Mesendoderm (in vitro differentiated cells): ENCODE measurements around the gene MEP1B.
A peak's percentile ranks its signal among the peaks of the same experiment; 100 is the strongest.

Experiments used
- DNase-seq: peaks from one replicate; pipeline ENCODE4 v3.0.0; 2013
- H2AK5ac ChIP-seq: 2 replicates; pipeline ENCODE4 v1.6.1; 2013; ENCODE audit warnings: low read length, inconsistent platforms
- H2BK120ac ChIP-seq: 2 replicates; pipeline ENCODE4 v1.6.1; 2013; ENCODE audit warnings: low read depth, mild to moderate bottlenecking, low read length, moderate library complexity, mixed read lengths
- H2BK15ac ChIP-seq: replicated peaks from 2 replicates; pipeline ENCODE4 v1.6.1; 2013; ENCODE audit warnings: low read depth, mild to moderate bottlenecking, moderate library complexity
- H2BK5ac ChIP-seq: 2 replicates; pipeline ENCODE4 v1.6.1; 2013; ENCODE audit warnings: low read length, inconsistent platforms
- H3K18ac ChIP-seq: 2 replicates; pipeline ENCODE4 v1.6.1; 2013; ENCODE audit warnings: mild to moderate bottlenecking, low read length, mixed read lengths
- H3K23ac ChIP-seq: one replicate; pipeline ENCODE4 v1.6.1; 2013; ENCODE audit warnings: low read length
- H3K27ac ChIP-seq: 2 replicates; pipeline ENCODE4 v1.5.1; 2013; ENCODE audit warnings: low read depth, mild to moderate bottlenecking, inconsistent platforms, low read length, moderate library complexity
- H3K27me3 ChIP-seq: 2 replicates; pipeline ENCODE4 v1.6.1; 2013; ENCODE audit warnings: low read length, control low read depth, mild to moderate bottlenecking, inconsistent platforms; ENCODE audit not compliant: insufficient read depth, poor library complexity
- H3K36me3 ChIP-seq: 2 replicates; pipeline ENCODE4 v1.6.1; 2013; ENCODE audit warnings: low read length, inconsistent platforms; ENCODE audit not compliant: control insufficient read depth, insufficient read depth
- H3K4ac ChIP-seq: one replicate; pipeline ENCODE4 v1.6.1; 2013; ENCODE audit warnings: low read depth, mild to moderate bottlenecking, low read length, moderate library complexity
- H3K4me1 ChIP-seq: 2 replicates; pipeline ENCODE4 v1.6.1; 2013; ENCODE audit warnings: low read depth, low read length, inconsistent platforms; ENCODE audit not compliant: control insufficient read depth
- H3K4me2 ChIP-seq: 2 replicates; pipeline ENCODE4 v1.6.1; 2013; ENCODE audit warnings: low read length
- H3K4me3 ChIP-seq: 2 replicates; pipeline ENCODE4 v1.5.1; 2013; ENCODE audit warnings: mild to moderate bottlenecking, low read length
- H3K56ac ChIP-seq: one replicate; pipeline ENCODE4 v1.6.1; 2013; ENCODE audit warnings: low read length
- H3K79me1 ChIP-seq: 2 replicates; pipeline ENCODE4 v1.6.1; 2013; ENCODE audit warnings: low read length, inconsistent platforms
- H3K79me2 ChIP-seq: 2 replicates; pipeline ENCODE4 v1.6.1; 2013; ENCODE audit warnings: mild to moderate bottlenecking, low read length; ENCODE audit not compliant: control insufficient read depth, insufficient read depth
- H3K9ac ChIP-seq: 2 replicates; pipeline ENCODE4 v1.6.1; 2013; ENCODE audit warnings: low read length, inconsistent platforms
- H4K5ac ChIP-seq: one replicate; pipeline ENCODE4 v1.6.1; 2013; ENCODE audit warnings: low read length
- H4K8ac ChIP-seq: one replicate; pipeline ENCODE4 v1.6.1; 2013; ENCODE audit warnings: low read depth, mild to moderate bottlenecking, control low read depth, low read length, moderate library complexity
- WGBS: extraction: QIAGEN DNeasy Blood & Tissue Kit; methylation state at CpG from one replicate; pipeline ENCODE4 v1.1.7; 2013; ENCODE audit warnings: low lambda C conversion rate, missing lambda C conversion rate; ENCODE audit not compliant: insufficient coverage; ENCODE audit errors: extremely low coverage; 5-methylcytosine and 5-hydroxymethylcytosine counted together

The MEP1B gene

DNA sequence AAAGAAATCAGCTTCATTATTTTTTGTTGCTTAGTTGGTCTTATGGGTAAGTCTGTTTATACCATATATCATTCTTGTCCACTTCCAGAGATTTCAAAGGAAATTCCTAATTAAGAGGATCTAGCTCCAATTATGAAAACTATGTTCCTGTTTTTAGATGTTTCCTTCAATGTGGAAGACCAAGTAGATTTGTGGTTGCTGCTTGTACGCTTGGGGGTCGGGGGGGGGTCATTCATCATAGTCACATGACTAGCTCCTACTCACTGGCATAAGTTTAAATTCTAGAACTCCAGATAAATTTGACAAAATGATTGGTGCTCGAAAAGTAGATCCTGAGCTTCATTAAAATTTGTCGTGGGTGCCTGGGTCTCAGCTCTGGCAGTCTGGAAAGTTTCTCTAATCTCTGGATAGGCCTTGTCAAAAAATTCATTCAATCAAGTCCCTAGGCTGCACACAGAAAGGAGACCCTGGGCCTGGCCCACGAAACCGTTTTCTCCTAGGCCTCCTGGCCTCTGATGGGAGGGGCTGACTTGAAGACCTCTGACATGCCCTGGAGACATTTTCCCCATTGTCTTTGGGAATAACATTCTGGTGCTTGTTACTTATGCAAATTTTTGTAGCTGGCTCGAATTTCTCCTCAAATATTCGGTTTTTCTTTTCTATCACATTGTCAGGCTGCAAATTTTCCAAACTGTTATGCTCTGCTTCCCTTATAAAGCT is 62.5 kb downstream of the MEP1B start:
- WGBS = no CpG with 5 or more reads among the region's 8 CpGs
- peak; percentile 54 for DNase-seq
- H3K27me3 ChIP-seq = no peaks in the 10 kb centered on the region

DNA sequence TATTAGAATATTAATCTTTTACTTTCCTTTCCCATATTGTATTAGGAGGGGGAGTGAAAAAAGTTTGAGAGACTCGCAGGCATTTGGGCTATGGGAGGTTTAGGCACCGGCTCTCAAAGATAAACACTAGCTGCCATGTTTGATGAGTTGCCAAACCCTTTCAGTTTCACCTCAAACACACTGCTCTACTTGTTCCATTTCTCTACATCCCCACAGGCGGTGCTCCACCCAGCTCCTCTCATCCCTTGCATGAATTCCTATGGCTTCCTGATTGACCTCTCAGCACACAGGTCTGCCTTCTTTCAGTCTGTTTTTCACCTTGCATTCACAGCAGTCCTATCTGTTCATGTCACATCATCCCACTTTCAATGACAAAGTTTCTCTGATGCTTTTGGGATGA is 65.7 kb downstream of the MEP1B start:
- Histone ChIP-seq H2BK120ac (no peak overlapping the region), H3K79me1 (no peaks in the 10 kb centered on the region), H3K18ac (no peak overlapping the region), H3K4me1 (no peaks in the 10 kb centered on the region), H3K79me2 (no peaks in the 10 kb centered on the region), H3K4me3 (no peak overlapping the region), H3K27me3 (no peaks in the 10 kb centered on the region), H4K5ac (no peak overlapping the region), H3K36me3 (no peaks in the 10 kb centered on the region), H4K8ac (no peak overlapping the region), H2AK5ac (no peak overlapping the region), H3K9ac (no peak overlapping the region), H3K4me2 (no peak overlapping the region), H2BK15ac (no peak overlapping the region), H2BK5ac (no peak overlapping the region), H3K27ac (no peak overlapping the region), H3K4ac (no peak overlapping the region), H3K23ac (no peak overlapping the region), H3K56ac (no peak overlapping the region)
- WGBS = no CpG with 5 or more reads among the region's 3 CpGs
- DNase-seq = no peak

More for the DNA sequence above, 62.5 kb downstream of the MEP1B start:
- no peaks in the 10 kb centered on the region for H3K79me1 ChIP-seq
- no peak overlapping the region for H2BK15ac ChIP-seq
- H3K79me2 ChIP-seq = no peaks in the 10 kb centered on the region
- H4K8ac ChIP-seq = no peak overlapping the region
- no peaks in the 10 kb centered on the region for H3K4me1 ChIP-seq
- H3K4me2 ChIP-seq = no peak overlapping the region
- no peak overlapping the region for H2BK5ac ChIP-seq
- no peak overlapping the region for H3K23ac ChIP-seq
- H3K27ac ChIP-seq = no peak overlapping the region
- no peak overlapping the region for H4K5ac ChIP-seq
- H2AK5ac ChIP-seq = no peak overlapping the region
- no peaks in the 10 kb centered on the region for H3K36me3 ChIP-seq
- H3K9ac ChIP-seq = no peak overlapping the region
- no peak overlapping the region for H3K18ac ChIP-seq
- no peak overlapping the region for H3K4ac ChIP-seq
- H3K56ac ChIP-seq = no peak overlapping the region
- H2BK120ac ChIP-seq = no peak overlapping the region
- no peak overlapping the region for H3K4me3 ChIP-seq

DNA sequence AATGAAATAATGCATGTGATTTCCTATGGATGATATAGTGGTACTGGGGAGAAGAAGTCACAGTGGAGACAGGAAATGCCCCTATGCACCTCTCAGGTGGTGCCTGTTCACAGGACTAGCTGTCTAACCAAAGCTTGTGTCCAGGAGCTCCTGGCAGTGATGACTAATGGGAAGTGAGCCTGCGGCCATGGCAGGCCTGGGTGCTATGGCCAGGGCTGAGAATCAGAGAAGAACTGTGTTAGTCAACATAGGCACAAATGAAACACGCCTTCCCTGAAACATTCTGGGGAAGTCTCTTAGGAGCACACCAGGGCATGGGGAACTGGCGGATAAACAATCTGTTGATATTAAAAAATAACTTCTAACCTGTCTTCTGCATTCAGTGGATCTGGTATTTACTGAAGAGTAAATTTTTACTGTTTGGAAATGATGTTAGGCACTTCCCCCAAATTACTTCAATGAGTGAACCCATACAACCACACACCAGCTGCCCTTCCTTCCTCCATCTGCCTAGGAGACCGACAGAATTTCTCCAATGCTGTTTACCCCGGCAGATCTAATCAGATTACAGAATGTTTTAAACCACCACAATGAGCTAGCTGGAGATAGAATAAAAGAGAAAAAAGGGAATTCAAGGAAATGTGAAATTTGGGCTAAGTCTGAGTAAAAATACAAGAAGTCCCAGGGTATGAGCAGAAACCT is 67.4 kb downstream of the MEP1B start:
- no peak overlapping the region for H3K4me3 ChIP-seq
- H3K23ac ChIP-seq = no peak overlapping the region
- DNase-seq = no peak
- H3K9ac ChIP-seq = no peak overlapping the region
- no CpG with 5 or more reads among the region's 5 CpGs for WGBS
- H3K36me3 ChIP-seq = no peaks in the 10 kb centered on the region
- H3K27me3 ChIP-seq = no peaks in the 10 kb centered on the region
- H3K79me1 ChIP-seq = no peaks in the 10 kb centered on the region
- no peak overlapping the region for H4K8ac ChIP-seq
- H4K5ac ChIP-seq = no peak overlapping the region
- no peak overlapping the region for H2BK120ac ChIP-seq
- H2AK5ac ChIP-seq = no peak overlapping the region
- H3K79me2 ChIP-seq = no peaks in the 10 kb centered on the region
- no peak overlapping the region for H3K27ac ChIP-seq
- H2BK5ac ChIP-seq = no peak overlapping the region
- no peak overlapping the region for H3K4me2 ChIP-seq
- H3K4ac ChIP-seq = no peak overlapping the region
- H3K56ac ChIP-seq = no peak overlapping the region
- H2BK15ac ChIP-seq = no peak overlapping the region
- H3K4me1 ChIP-seq = no peaks in the 10 kb centered on the region
- no peak overlapping the region for H3K18ac ChIP-seq

DNA sequence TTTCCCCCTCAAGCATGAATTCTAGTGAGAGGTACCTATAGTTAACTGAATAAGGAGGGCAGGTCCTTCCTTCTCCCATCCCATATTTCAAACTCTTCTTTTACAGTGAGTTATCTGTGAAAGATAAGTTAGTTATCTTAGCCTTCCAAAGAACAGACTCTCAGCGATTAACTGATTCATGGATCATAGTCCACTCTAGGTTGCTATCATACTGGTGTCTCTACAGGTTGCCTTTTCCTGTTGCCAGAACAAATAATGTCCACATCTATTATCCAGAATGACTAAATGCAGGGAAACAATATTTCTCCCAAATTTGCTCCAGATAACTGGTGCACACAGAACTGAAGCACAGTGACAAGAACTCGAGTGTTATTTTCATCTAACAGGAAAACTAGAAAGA is 68.3 kb downstream of the MEP1B start:
- no peak overlapping the region for H3K9ac ChIP-seq
- H3K23ac ChIP-seq = no peak overlapping the region
- no peak overlapping the region for H2BK120ac ChIP-seq
- no peak overlapping the region for H2AK5ac ChIP-seq
- no peaks in the 10 kb centered on the region for H3K36me3 ChIP-seq
- H3K4me2 ChIP-seq = no peak overlapping the region
- H3K4me1 ChIP-seq = no peaks in the 10 kb centered on the region
- H3K79me1 ChIP-seq = no peaks in the 10 kb centered on the region
- H3K79me2 ChIP-seq = no peaks in the 10 kb centered on the region
- H3K27ac ChIP-seq = no peak overlapping the region
- no peak overlapping the region for H4K5ac ChIP-seq
- no peak overlapping the region for H2BK5ac ChIP-seq
- no peaks in the 10 kb centered on the region for H3K27me3 ChIP-seq
- no peak overlapping the region for H3K4ac ChIP-seq
- H3K18ac ChIP-seq = no peak overlapping the region
- WGBS = no CpG with 5 or more reads among the region's 2 CpGs
- no peak overlapping the region for H2BK15ac ChIP-seq
- no peak for DNase-seq
- no peak overlapping the region for H3K4me3 ChIP-seq
- no peak overlapping the region for H4K8ac ChIP-seq
- no peak overlapping the region for H3K56ac ChIP-seq

DNA sequence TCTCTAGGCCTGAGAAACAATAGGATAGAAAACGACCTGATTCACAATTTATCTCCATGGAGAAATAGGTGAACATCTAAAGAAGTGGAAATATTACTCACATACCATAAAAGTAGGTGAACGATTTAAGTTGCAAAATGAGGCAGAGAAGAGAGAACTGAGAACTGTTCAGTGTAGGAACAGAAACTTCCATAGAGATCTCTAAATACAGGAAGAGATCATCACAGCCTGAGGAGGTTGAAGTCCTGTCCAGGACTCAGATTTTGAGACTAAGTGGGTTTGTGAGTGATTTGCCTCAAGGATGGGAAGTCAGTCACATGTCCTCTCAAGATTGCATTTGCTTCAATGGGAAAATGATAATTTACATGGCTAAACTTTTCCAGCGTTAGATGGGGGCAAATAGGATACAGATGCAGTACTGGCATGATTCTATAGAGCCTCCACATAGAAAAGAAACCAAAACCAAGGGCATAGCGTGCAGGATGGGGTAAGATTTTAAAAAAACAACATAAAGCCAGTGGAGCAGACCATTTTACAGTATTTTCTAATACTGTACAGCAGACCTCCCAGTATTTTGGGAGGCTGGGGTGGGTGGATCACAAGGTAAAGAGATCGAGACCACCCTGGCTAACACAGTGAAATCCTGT is 68.8 kb downstream of the MEP1B start:
- H2BK15ac ChIP-seq = no peak overlapping the region
- no peak for DNase-seq
- no peaks in the 10 kb centered on the region for H3K4me1 ChIP-seq
- H4K5ac ChIP-seq = no peak overlapping the region
- H3K9ac ChIP-seq = no peak overlapping the region
- no peak overlapping the region for H3K27ac ChIP-seq
- no peaks in the 10 kb centered on the region for H3K79me2 ChIP-seq
- no peak overlapping the region for H3K56ac ChIP-seq
- H3K36me3 ChIP-seq = no peaks in the 10 kb centered on the region
- H3K27me3 ChIP-seq = no peaks in the 10 kb centered on the region
- H2AK5ac ChIP-seq = no peak overlapping the region
- H2BK120ac ChIP-seq = no peak overlapping the region
- H3K4me3 ChIP-seq = no peak overlapping the region
- H3K23ac ChIP-seq = no peak overlapping the region
- H4K8ac ChIP-seq = no peak overlapping the region
- no peak overlapping the region for H3K4me2 ChIP-seq
- WGBS = no CpG with 5 or more reads among the region's 5 CpGs
- H3K18ac ChIP-seq = no peak overlapping the region
- no peak overlapping the region for H3K4ac ChIP-seq
- H3K79me1 ChIP-seq = no peaks in the 10 kb centered on the region
- no peak overlapping the region for H2BK5ac ChIP-seq
